Measurements from ENCODE around the gene WDR38. TPM values are rescaled to one million over a fixed set of nuclear protein-coding genes. Genes with fewer than 3 reads are reported as not detected.

Gene WDR38
- total RNA-seq, 4 donors from 2014 or later, result not detected

DNA sequence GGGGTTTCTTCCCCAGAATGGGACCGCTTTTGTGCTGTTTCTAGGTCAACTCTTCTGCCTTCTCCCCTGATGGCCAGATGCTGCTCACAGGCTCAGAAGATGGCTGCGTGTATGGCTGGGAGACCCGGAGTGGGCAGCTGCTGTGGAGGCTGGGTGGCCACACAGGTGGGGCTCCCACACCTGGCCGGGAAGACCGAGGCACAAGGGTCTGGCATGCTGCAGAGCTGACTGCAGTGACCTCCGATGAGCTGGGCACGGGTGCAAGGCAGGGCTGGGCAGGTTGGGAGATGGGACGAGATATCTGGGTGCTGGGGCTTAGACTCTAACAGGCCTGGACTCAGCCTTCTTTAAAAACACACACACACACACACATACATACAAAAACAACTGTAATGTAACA is 901 bp downstream of the WDR38 start:
- no peak overlapping the region for H3K27ac ChIP-seq
- in situ Hi-C loops (cut with MboI; ENCODE audit: low pct_ligation_motif_present in 1 of 4, low pct_unique_long_range_greater_than_20kb in 1 of 4, low sequenced_read_pairs in 3 of 4), result loop anchor here in 2 of 4 donors (5.0 kb wide), 2 partner anchors 77 to 82 kb away; partner anchors contain the start of genes NR6A1 (in 1 of the 2) and OLFML2A (in 1 of the 2)
- H3K4me3 ChIP-seq, result no peak overlapping the region
- intact Hi-C loops (cut with DNase I; ENCODE audit: low total_unique reads), result no loop called here
- peaks cover 6 to 24% (median 16%) of the 10 kb centered on the region in 4 donors for H3K4me1 ChIP-seq
- peaks cover 0 to 19% (median 5%) of the 10 kb centered on the region in 4 donors for H3K36me3 ChIP-seq
- H3K27me3 ChIP-seq, result no peaks in the 10 kb centered on the region
- no peaks in the 10 kb centered on the region for H3K9me3 ChIP-seq
- 88% methylated on average over 8 of the region's 8 CpGs; no CpG with 5 or more reads in 1 of the 2 donors for WGBS, 2 donors (ENCODE audit: low coverage in 1 of 2)
- TF ChIP-seq POLR2AphosphoS5 (IDR thresholded peaks at IDR 0.05), result no peak
- TF ChIP-seq POLR2A (IDR thresholded peaks at IDR 0.05), result no peak
- TF ChIP-seq EP300 (IDR thresholded peaks at IDR 0.05; ENCODE audit: low read depth), result no peak
- DNase-seq, result no peak

DNA sequence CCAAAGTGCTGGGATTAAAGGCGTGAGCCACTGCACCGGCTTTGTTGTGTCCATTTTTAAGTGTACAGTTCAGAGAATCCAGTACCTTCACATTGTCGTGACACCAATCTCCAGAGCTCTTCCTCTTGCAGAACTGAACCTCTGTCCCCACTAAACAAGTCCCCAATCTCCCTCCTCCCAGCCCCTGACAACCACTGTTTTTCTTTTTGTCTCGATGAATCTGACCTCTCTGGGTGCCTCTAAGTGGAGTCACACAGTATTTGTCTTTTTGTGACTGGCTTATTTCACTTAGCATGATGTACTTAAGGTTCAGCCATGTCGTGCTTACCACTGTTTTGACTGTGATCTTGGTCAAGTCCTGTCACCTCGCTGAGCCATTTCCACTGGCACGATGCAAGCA is 1.6 kb downstream of the WDR38 start:
- Histone ChIP-seq H3K27ac (no peak overlapping the region), H3K9me3 (no peaks in the 10 kb centered on the region), H3K4me1 (peaks cover 6 to 27% (median 17%) of the 10 kb centered on the region in 4 donors), H3K36me3 (peaks cover 0 to 26% (median 8%) of the 10 kb centered on the region in 4 donors), H3K27me3 (no peaks in the 10 kb centered on the region), H3K4me3 (no peak overlapping the region)
- TF ChIP-seq POLR2A (IDR thresholded peaks at IDR 0.05), result no peak
- TF ChIP-seq POLR2AphosphoS5 (IDR thresholded peaks at IDR 0.05), result no peak
- TF ChIP-seq, protein P1, sequence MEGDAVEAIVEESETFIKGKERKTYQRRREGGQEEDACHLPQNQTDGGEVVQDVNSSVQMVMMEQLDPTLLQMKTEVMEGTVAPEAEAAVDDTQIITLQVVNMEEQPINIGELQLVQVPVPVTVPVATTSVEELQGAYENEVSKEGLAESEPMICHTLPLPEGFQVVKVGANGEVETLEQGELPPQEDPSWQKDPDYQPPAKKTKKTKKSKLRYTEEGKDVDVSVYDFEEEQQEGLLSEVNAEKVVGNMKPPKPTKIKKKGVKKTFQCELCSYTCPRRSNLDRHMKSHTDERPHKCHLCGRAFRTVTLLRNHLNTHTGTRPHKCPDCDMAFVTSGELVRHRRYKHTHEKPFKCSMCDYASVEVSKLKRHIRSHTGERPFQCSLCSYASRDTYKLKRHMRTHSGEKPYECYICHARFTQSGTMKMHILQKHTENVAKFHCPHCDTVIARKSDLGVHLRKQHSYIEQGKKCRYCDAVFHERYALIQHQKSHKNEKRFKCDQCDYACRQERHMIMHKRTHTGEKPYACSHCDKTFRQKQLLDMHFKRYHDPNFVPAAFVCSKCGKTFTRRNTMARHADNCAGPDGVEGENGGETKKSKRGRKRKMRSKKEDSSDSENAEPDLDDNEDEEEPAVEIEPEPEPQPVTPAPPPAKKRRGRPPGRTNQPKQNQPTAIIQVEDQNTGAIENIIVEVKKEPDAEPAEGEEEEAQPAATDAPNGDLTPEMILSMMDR (IDR thresholded peaks at IDR 0.05), result no peak
- no peak for TF ChIP-seq EP300 (IDR thresholded peaks at IDR 0.05; ENCODE audit: low read depth)
- DNase-seq, result no peak
- intact Hi-C loops (cut with DNase I; ENCODE audit: low total_unique reads), result no loop called here
- in situ Hi-C loops (cut with MboI; ENCODE audit: low pct_ligation_motif_present in 1 of 4, low pct_unique_long_range_greater_than_20kb in 1 of 4, low sequenced_read_pairs in 3 of 4), result loop anchor here (5.0 kb wide), 2 partner anchors 78 to 83 kb away; partner anchors contain the start of genes NR6A1 (in 3 of the 4) and OLFML2A (in 1 of the 4)
- 58 to 60% methylated on average over 7 of the region's 7 CpGs for WGBS, 2 donors (ENCODE audit: low coverage in 1 of 2)

DNA sequence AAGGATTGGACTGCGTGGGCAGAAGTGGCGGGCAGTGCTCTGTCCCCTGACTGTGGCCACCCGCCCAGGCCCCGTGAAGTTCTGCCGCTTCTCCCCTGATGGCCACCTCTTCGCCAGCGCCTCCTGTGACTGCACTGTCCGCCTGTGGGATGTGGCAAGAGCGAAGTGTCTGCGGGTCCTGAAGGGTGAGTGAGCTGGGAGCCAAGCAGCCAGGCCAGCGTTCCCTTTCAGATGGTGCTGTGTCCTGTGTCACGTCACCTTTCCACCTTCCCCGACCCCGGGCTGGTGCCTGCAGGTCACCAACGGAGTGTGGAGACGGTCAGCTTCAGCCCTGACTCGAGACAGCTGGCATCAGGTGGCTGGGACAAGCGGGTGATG is 2.3 kb downstream of the WDR38 start:
- TF ChIP-seq POLR2AphosphoS5 (IDR thresholded peaks at IDR 0.05) (no peak), EP300 (IDR thresholded peaks at IDR 0.05; ENCODE audit: low read depth) (no peak), POLR2A (IDR thresholded peaks at IDR 0.05) (no peak)
- TF ChIP-seq, protein P1 (IDR thresholded peaks at IDR 0.05), result no peak
- in situ Hi-C loops (cut with MboI; ENCODE audit: low pct_ligation_motif_present in 1 of 4, low pct_unique_long_range_greater_than_20kb in 1 of 4, low sequenced_read_pairs in 3 of 4) (loop anchor here in 2 of 4 donors (5.0 kb wide), 1 partner anchor 83 kb away; the partner anchor contains the start of gene NR6A1 (in 2 of the 2)), intact Hi-C loops (cut with DNase I; ENCODE audit: low total_unique reads) (no loop called here)

DNA sequence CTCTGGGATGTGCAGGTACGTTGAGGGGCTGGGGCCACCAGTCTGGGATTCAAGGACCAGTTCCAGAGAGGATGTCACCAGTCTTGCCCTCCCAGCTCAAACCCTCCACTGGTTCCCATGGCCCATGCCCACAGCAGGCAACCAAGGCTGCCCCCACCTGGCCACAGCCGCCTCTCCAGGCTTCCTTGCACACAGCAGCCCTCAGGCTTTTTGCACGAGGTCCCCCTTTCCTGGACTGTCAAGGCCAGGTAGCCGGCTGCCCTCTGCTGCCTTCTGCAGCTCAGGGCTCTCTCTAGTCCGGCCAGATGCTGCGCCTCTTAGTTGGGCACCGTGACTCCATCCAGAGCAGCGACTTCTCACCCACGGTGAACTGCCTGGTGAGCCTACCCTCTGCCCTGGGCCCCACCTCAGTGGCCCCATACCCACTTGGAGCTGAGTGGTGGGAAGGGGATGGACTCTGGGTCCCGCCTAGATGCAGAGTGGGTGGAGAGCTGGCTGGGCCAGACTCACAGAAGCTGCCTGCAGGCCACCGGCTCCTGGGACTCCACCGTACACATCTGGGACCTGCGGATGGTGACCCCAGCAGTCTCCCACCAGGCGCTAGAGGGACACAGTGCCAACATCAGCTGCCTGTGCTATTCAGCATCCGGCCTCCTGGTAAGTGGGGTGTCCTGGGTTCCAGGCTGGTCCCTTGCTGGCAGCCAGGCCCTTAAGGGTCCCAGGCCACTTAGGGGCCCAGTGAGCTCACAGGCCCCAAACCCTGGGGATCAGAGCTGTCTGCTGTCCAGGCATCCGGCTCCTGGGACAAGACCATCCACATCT is 2.9 kb downstream of the WDR38 start:
- Histone ChIP-seq H3K36me3 (peaks cover 0 to 32% (median 10%) of the 10 kb centered on the region in 4 donors), H3K4me3 (no peak overlapping the region), H3K4me1 (peaks cover 16 to 37% (median 30%) of the 10 kb centered on the region in 4 donors), H3K27me3 (no peaks in the 10 kb centered on the region), H3K27ac (no peak overlapping the region), H3K9me3 (no peaks in the 10 kb centered on the region)
- TF ChIP-seq POLR2AphosphoS5 (IDR thresholded peaks at IDR 0.05), result no peak
- no peak for TF ChIP-seq EP300 (IDR thresholded peaks at IDR 0.05; ENCODE audit: low read depth)
- TF ChIP-seq, protein P1 (IDR thresholded peaks at IDR 0.05), result no peak
- no peak for TF ChIP-seq POLR2A (IDR thresholded peaks at IDR 0.05)
- intact Hi-C loops (cut with DNase I; ENCODE audit: low total_unique reads) (no loop called here), in situ Hi-C loops (cut with MboI; ENCODE audit: low pct_ligation_motif_present in 1 of 4, low pct_unique_long_range_greater_than_20kb in 1 of 4, low sequenced_read_pairs in 3 of 4) (loop anchor here in 2 of 4 donors (5.0 kb wide), 1 partner anchor 84 kb away; the partner anchor contains the start of gene NR6A1 (in 2 of the 2))
- no peak for DNase-seq
- WGBS, 2 donors (ENCODE audit: low coverage in 1 of 2), result 76% methylated on average over 14 of the region's 16 CpGs; no CpG with 5 or more reads in 1 of the 2 donors

More for the DNA sequence above, 2.3 kb downstream of the WDR38 start:
- 82% methylated on average over 14 of the region's 18 CpGs; no CpG with 5 or more reads in 1 of the 2 donors for WGBS, 2 donors (ENCODE audit: low coverage in 1 of 2)
- peaks cover 0 to 32% (median 10%) of the 10 kb centered on the region in 4 donors for H3K36me3 ChIP-seq
- no peaks in the 10 kb centered on the region for H3K9me3 ChIP-seq
- H3K27me3 ChIP-seq, result no peaks in the 10 kb centered on the region
- H3K4me1 ChIP-seq, result peaks cover 10 to 31% (median 24%) of the 10 kb centered on the region in 4 donors
- H3K27ac ChIP-seq, result no peak overlapping the region
- no peak for DNase-seq
- no peak overlapping the region for H3K4me3 ChIP-seq
